ENCODE results near the gene BSPRY.

DNA sequence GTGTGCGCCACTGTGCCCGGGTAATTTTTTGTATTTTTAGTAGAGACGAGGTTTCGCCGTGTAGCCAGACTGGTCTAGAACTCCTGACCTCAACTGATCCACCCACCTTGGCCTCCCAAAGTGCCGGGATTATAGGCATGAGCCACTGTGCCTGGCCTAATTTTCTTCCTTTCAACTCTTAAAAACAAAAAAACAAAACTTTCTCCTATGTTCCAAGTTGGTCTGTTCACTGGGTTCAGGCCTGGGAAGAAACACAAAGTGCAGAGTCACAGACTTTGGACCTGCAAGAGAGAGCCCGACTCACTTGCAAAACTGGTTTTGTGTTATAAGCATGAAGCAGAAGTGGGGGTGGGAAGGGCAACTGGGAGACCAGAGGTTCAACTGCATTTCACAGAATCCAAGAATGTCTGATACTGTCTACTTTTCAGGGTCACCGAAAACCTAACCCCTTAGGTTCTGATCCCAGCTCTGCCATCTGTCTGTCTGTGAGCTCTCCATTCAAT is 32.6 kb downstream of the BSPRY start:
- TF ChIP-seq, protein P1, sequence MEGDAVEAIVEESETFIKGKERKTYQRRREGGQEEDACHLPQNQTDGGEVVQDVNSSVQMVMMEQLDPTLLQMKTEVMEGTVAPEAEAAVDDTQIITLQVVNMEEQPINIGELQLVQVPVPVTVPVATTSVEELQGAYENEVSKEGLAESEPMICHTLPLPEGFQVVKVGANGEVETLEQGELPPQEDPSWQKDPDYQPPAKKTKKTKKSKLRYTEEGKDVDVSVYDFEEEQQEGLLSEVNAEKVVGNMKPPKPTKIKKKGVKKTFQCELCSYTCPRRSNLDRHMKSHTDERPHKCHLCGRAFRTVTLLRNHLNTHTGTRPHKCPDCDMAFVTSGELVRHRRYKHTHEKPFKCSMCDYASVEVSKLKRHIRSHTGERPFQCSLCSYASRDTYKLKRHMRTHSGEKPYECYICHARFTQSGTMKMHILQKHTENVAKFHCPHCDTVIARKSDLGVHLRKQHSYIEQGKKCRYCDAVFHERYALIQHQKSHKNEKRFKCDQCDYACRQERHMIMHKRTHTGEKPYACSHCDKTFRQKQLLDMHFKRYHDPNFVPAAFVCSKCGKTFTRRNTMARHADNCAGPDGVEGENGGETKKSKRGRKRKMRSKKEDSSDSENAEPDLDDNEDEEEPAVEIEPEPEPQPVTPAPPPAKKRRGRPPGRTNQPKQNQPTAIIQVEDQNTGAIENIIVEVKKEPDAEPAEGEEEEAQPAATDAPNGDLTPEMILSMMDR (conservative IDR thresholded peaks at IDR 0.05; ENCODE audit: low read depth, low read length) = no peak
- TF ChIP-seq EZH2 (IDR thresholded peaks at IDR 0.05; ENCODE audit: low read length, unreplicated experiment) (no peak), EZH2phosphoT487 (IDR thresholded peaks at IDR 0.05; ENCODE audit: borderline replicate concordance, low read length) (no peak)
